Astrocyte of the spinal cord (primary cell): ENCODE results near the gene GGT7.

ENCODE experiments used
- DNase-seq: peaks from one replicate; pipeline ENCODE4 v3.0.0; 2011; ENCODE audit warnings: low read depth, low spot score
- H3K4me3 ChIP-seq: 2 replicates; pipeline ENCODE4 v1.5.1; 2011; ENCODE audit warnings: low read depth, mild to moderate bottlenecking, low read length, moderate library complexity
- CTCF ChIP-seq: IDR thresholded peaks from 2 replicates; pipeline ENCODE4 v1.5.1; 2012; ENCODE audit warnings: low read depth, mild to moderate bottlenecking, low read length, inconsistent platforms
- in situ Hi-C: cut with HindIII; loops from 2 replicates; pipeline ENCODE4 v1.10.0; 2017; ENCODE audit warnings: low sequenced_read_pairs

Gene GGT7

GRCh38 chr20:34863421-34863965 is 9.2 kb downstream of the GGT7 start:
- no peak overlapping the region for H3K4me3 ChIP-seq
- no peak for TF ChIP-seq CTCF
- in situ Hi-C loops: no loop called here
- DNase-seq: no peak

GRCh38 chr20:34862724-34863123 is 9.9 kb downstream of the GGT7 start:
- no peak for TF ChIP-seq CTCF
- H3K4me3 ChIP-seq: no peak overlapping the region
- in situ Hi-C loops: no loop called here
- no peak for DNase-seq

GRCh38 chr20:34861386-34862084 is 11.1 kb downstream of the GGT7 start:
- TF ChIP-seq CTCF: no peak
- in situ Hi-C loops: no loop called here
- DNase-seq: no peak
- H3K4me3 ChIP-seq: no peak overlapping the region

GRCh38 chr20:34859826-34860545 is 12.7 kb downstream of the GGT7 start:
- in situ Hi-C loops: no loop called here
- no peak overlapping the region for H3K4me3 ChIP-seq
- TF ChIP-seq CTCF: no peak
- no peak for DNase-seq

GRCh38 chr20:34859367-34859766 is 13.3 kb downstream of the GGT7 start:
- no peak for DNase-seq
- in situ Hi-C loops: no loop called here
- H3K4me3 ChIP-seq: no peak overlapping the region

GRCh38 chr20:34852298-34852697 is 20.4 kb downstream of the GGT7 start:
- DNase-seq: no peak
- no peak for TF ChIP-seq CTCF
- no peak overlapping the region for H3K4me3 ChIP-seq
- in situ Hi-C loops: no loop called here

More at GRCh38 chr20:34859367-34859766, 13.3 kb downstream of the GGT7 start:
- TF ChIP-seq CTCF: no peak
